CD8-positive, alpha-beta memory T cell (primary cell): ENCODE measurements around the gene GPRC5D. TPM values are rescaled to one million over a fixed set of nuclear protein-coding genes. Genes with fewer than 3 reads are reported as not detected.

Experiments
- CTCF ChIA-PET: fragments of 350-600 bp; sonication (Branson Sonifier 250); formaldehyde crosslinking; loops from one replicate; lab custom pipeline; 2021; ENCODE audit warnings: antibody characterized with exemption; lab: Charles Lee
- POLR2A ChIA-PET: fragments of 350-600 bp; sonication (Branson Sonifier 250); formaldehyde crosslinking; loops from one replicate; lab custom pipeline; 2021; ENCODE audit warnings: antibody characterized with exemption; lab: Charles Lee
- DNase-seq, 5 donors: peaks; one replicate each; pipeline versions ENCODE4 v3.0.0 to v3.0.0-alpha.2; 2020 to 2022; ENCODE audit warnings: mixed read lengths in 1 of 5
- H3K27ac ChIP-seq: one replicate; pipeline ENCODE4 v1.7.0; 2013; ENCODE audit warnings: low read depth, mild to moderate bottlenecking, low read length, moderate library complexity
- H3K27me3 ChIP-seq: 2 replicates; pipeline ENCODE4 v1.7.0; 2013; ENCODE audit warnings: low read length, mild to moderate bottlenecking; ENCODE audit not compliant: insufficient read depth, poor library complexity, severe bottlenecking
- H3K36me3 ChIP-seq: 2 replicates; pipeline ENCODE4 v1.7.0; 2013; ENCODE audit warnings: mild to moderate bottlenecking, low read length, moderate library complexity; ENCODE audit not compliant: insufficient read depth
- H3K4me1 ChIP-seq: 2 replicates; pipeline ENCODE4 v1.7.0; 2013; ENCODE audit warnings: mild to moderate bottlenecking, low read length, moderate library complexity; ENCODE audit not compliant: insufficient read depth
- H3K4me3 ChIP-seq: 2 replicates; pipeline ENCODE4 v1.7.0; 2013; ENCODE audit warnings: mild to moderate bottlenecking, low read length
- H3K9me3 ChIP-seq: 2 replicates; pipeline ENCODE4 v1.7.0; 2013; ENCODE audit warnings: mild to moderate bottlenecking, low read length
- H3K27ac Mint-ChIP-seq, 8 donors: one replicate each; pipeline ENCODE4 v1.8.0; 2020 to 2021; ENCODE audit warnings: mixed read lengths in 8 of 8, mild to moderate bottlenecking in 6 of 8, inconsistent platforms in 3 of 8, moderate library complexity in 3 of 8
- H3K27me3 Mint-ChIP-seq, 2 donors: one replicate each; pipeline ENCODE4 v1.8.0; 2020 to 2021; ENCODE audit warnings: mixed read lengths in 2 of 2, mild to moderate bottlenecking in 1 of 2, moderate library complexity in 1 of 2
- H3K36me3 Mint-ChIP-seq, 3 donors: one replicate each; pipeline ENCODE4 v1.8.0; 2020 to 2021; ENCODE audit warnings: mixed read lengths in 3 of 3, inconsistent platforms in 1 of 3, mild to moderate bottlenecking in 1 of 3
- H3K4me1 Mint-ChIP-seq, 3 donors: one replicate each; pipeline ENCODE4 v1.8.0; 2020 to 2021; ENCODE audit warnings: mixed read lengths in 3 of 3, inconsistent platforms in 1 of 3, mild to moderate bottlenecking in 1 of 3
- H3K4me3 Mint-ChIP-seq, 7 donors: one replicate each; pipeline ENCODE4 v1.8.0; 2020 to 2021; ENCODE audit warnings: mixed read lengths in 7 of 7, mild to moderate bottlenecking in 6 of 7, moderate library complexity in 4 of 7, inconsistent platforms in 2 of 7
- H3K9me3 Mint-ChIP-seq, 5 donors: one replicate each; pipeline ENCODE4 v1.8.0; 2020 to 2022; ENCODE audit warnings: mixed read lengths in 5 of 5, mild to moderate bottlenecking in 3 of 5, moderate library complexity in 2 of 5, inconsistent platforms in 1 of 5
- polyA plus RNA-seq: library from polyadenylated mRNA; unstranded; fragments of 300-500 nt; fragmentation: Illumina TruSeq; gene quantifications from one replicate; pipeline ENCODE4 v1.2.3, GENCODE V29; 2021
- total RNA-seq, 2 experiments: library from RNA; stranded (reverse); gene quantifications; one replicate each; pipeline ENCODE4 v1.2.3, GENCODE V29; 2021

The GPRC5D gene
- total and polyA plus RNA-seq, 3 experiments from 2014 or later: 0.35 TPM; not detected in 2

GRCh38 chr12:12941450-12942350, 10.3 kb downstream of the GPRC5D start:
- ChIA-PET CTCF (interaction anchor here (0.6 to 1.1 kb wide), 3 partner anchors 22 to 134 kb away, joined by 3 to 4 read pairs (median 3); no protein-coding TSS in a partner anchor), POLR2A (no interaction called here)
- Mint-ChIP-seq H3K27ac (no peak overlapping the region), H3K4me1 (no peaks in the 10 kb centered on the region), H3K27me3 (peaks cover 4 to 12% of the 10 kb centered on the region in 2 donors), H3K36me3 (no peaks in the 10 kb centered on the region), H3K9me3 (no peaks in the 10 kb centered on the region), H3K4me3 (no peak overlapping the region)
- H3K27me3 ChIP-seq: no peaks in the 10 kb centered on the region
- no peak for DNase-seq
- H3K4me1 ChIP-seq: no peaks in the 10 kb centered on the region
- no peaks in the 10 kb centered on the region for H3K36me3 ChIP-seq
- H3K27ac ChIP-seq: no peak overlapping the region
- H3K4me3 ChIP-seq: no peak overlapping the region
- no peaks in the 10 kb centered on the region for H3K9me3 ChIP-seq

DNA sequence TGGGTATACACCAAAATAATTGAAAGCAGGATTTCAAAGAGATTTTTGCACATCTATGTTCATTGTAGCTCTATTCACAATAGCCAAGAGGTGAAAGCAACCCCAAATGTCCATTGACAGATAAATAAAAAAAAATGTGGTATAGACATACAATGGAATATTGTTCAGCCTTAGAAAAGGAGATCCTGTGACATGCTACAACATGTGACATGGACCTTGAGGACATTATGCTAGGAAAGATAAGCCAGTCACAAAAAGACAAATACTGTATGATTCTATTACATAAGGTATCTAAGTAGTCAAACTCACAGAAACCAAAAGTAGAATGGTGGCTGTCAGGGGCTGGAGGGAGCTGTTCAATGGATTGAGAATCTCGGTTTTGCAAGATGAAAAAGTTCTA, 12.1 kb downstream of the GPRC5D start:
- Mint-ChIP-seq H3K27ac (no peak overlapping the region), H3K4me3 (no peak overlapping the region), H3K36me3 (no peaks in the 10 kb centered on the region), H3K27me3 (peaks cover 2 to 16% of the 10 kb centered on the region in 2 donors), H3K4me1 (no peaks in the 10 kb centered on the region), H3K9me3 (no peaks in the 10 kb centered on the region)
- no peak for DNase-seq
- Histone ChIP-seq H3K27ac (no peak overlapping the region), H3K27me3 (no peaks in the 10 kb centered on the region), H3K9me3 (no peaks in the 10 kb centered on the region), H3K4me3 (no peak overlapping the region), H3K4me1 (no peaks in the 10 kb centered on the region), H3K36me3 (no peaks in the 10 kb centered on the region)
- ChIA-PET POLR2A (no interaction called here), CTCF (no interaction called here)

GRCh38 chr12:12938541-12938940, 13.4 kb downstream of the GPRC5D start:
- Mint-ChIP-seq H3K27ac (no peak overlapping the region), H3K4me1 (no peaks in the 10 kb centered on the region), H3K4me3 (no peak overlapping the region), H3K27me3 (peaks cover 2 to 16% of the 10 kb centered on the region in 2 donors), H3K36me3 (no peaks in the 10 kb centered on the region), H3K9me3 (no peaks in the 10 kb centered on the region)
- POLR2A ChIA-PET: no interaction called here
- CTCF ChIA-PET: interaction anchor here (0.9 kb wide), 1 partner anchor 23 kb away, joined by 3 read pairs; no protein-coding TSS in a partner anchor
- DNase-seq: no peak
- no peaks in the 10 kb centered on the region for H3K4me1 ChIP-seq
- no peaks in the 10 kb centered on the region for H3K27me3 ChIP-seq
- H3K27ac ChIP-seq: no peak overlapping the region
- no peaks in the 10 kb centered on the region for H3K36me3 ChIP-seq
- H3K4me3 ChIP-seq: no peak overlapping the region
- no peaks in the 10 kb centered on the region for H3K9me3 ChIP-seq

- H3K27ac ChIP-seq: no peak overlapping the region
- POLR2A ChIA-PET: no interaction called here
These were observed 14.9 kb downstream of the GPRC5D start for GRCh38 chr12:12936983-12937491.

DNA sequence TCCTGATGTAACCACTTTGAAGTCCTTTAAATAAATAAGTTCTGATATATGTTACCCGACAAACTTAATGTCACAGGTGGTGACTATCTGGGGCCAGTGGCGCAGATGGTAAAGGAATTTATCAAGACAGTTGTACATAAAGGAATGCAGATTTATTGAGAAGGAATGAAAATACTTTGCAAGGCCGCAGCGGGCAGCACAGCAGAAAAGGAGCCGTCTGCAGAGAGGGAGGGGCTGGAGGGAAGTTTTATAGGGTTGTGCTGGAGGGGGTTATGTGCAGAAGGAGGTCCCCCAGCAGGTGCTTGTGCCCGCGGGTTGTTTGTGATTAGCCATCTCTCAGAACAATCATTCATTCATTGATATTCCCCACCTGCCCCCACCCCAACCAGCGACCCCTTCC, 17.4 kb downstream of the GPRC5D start:
- no peaks in the 10 kb centered on the region for H3K9me3 ChIP-seq
- H3K4me3 ChIP-seq: no peak overlapping the region
- H3K27ac ChIP-seq: no peak overlapping the region
- no peak for DNase-seq
- H3K4me1 ChIP-seq: no peaks in the 10 kb centered on the region
- H3K9me3 Mint-ChIP-seq: peaks cover 0 to 2% (median 0%) of the 10 kb centered on the region in 5 donors
- H3K27me3 ChIP-seq: no peaks in the 10 kb centered on the region
- no peaks in the 10 kb centered on the region for H3K36me3 ChIP-seq
- CTCF ChIA-PET: interaction anchor here (1.5 kb wide), 1 partner anchor 18 kb away, joined by 4 read pairs; no protein-coding TSS in a partner anchor
- peaks cover 5 to 16% of the 10 kb centered on the region in 2 donors for H3K27me3 Mint-ChIP-seq
- H3K36me3 Mint-ChIP-seq: no peaks in the 10 kb centered on the region
- POLR2A ChIA-PET: interaction anchor here (0.6 kb wide), 1 partner anchor 13 kb away, joined by 3 read pairs; no protein-coding TSS in a partner anchor
- no peak overlapping the region for H3K4me3 Mint-ChIP-seq
- no peaks in the 10 kb centered on the region for H3K4me1 Mint-ChIP-seq
- no peak overlapping the region for H3K27ac Mint-ChIP-seq

More at GRCh38 chr12:12936983-12937491, 14.9 kb downstream of the GPRC5D start:
- H3K4me3 ChIP-seq: no peak overlapping the region
- no peaks in the 10 kb centered on the region for H3K9me3 Mint-ChIP-seq
- no peaks in the 10 kb centered on the region for H3K27me3 ChIP-seq
- no peaks in the 10 kb centered on the region for H3K36me3 ChIP-seq
- H3K4me1 Mint-ChIP-seq: no peaks in the 10 kb centered on the region
- H3K36me3 Mint-ChIP-seq: no peaks in the 10 kb centered on the region
- no peak overlapping the region for H3K27ac Mint-ChIP-seq
- H3K4me1 ChIP-seq: no peaks in the 10 kb centered on the region
- CTCF ChIA-PET: no interaction called here
- DNase-seq: peak in 1 of 5 donors; percentile 17
- H3K27me3 Mint-ChIP-seq: peaks cover 5 to 16% of the 10 kb centered on the region in 2 donors
- no peak overlapping the region for H3K4me3 Mint-ChIP-seq
- H3K9me3 ChIP-seq: no peaks in the 10 kb centered on the region

DNA sequence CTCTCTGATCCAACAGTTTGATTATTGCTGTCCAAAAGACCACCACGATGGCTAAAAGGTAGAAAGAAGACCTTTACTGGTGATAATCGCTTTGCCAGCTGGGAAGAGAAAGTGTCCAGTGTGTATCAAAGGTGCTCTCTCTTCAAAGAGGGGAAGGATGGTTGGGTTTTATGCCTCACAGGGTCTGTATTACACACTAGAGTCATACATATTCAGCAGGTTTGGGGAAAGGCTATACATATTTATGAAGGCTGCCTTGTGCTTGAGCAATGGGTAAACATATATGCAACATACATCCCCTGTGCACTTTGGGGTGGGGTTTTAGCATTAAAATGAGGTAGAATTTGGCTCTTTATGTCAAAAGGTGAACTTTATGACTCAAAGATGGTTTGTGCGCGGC, 18.2 kb downstream of the GPRC5D start:
- Histone ChIP-seq H3K27me3 (no peaks in the 10 kb centered on the region), H3K4me1 (no peaks in the 10 kb centered on the region), H3K4me3 (no peak overlapping the region), H3K9me3 (no peaks in the 10 kb centered on the region), H3K36me3 (no peaks in the 10 kb centered on the region), H3K27ac (no peak overlapping the region)
- H3K27ac Mint-ChIP-seq: no peak overlapping the region
- no peak overlapping the region for H3K4me3 Mint-ChIP-seq
- peaks cover 0 to 2% (median 0%) of the 10 kb centered on the region in 5 donors for H3K9me3 Mint-ChIP-seq
- no peaks in the 10 kb centered on the region for H3K36me3 Mint-ChIP-seq
- no peaks in the 10 kb centered on the region for H3K4me1 Mint-ChIP-seq
- DNase-seq: no peak
- POLR2A ChIA-PET: no interaction called here
- H3K27me3 Mint-ChIP-seq: peaks cover 5 to 15% of the 10 kb centered on the region in 2 donors
- CTCF ChIA-PET: interaction anchor here (1.5 kb wide), 1 partner anchor 17 kb away, joined by 4 read pairs; no protein-coding TSS in a partner anchor

GRCh38 chr12:12930633-12931219, 21.2 kb downstream of the GPRC5D start:
- no peak overlapping the region for H3K4me3 Mint-ChIP-seq
- ChIA-PET CTCF (no interaction called here), POLR2A (no interaction called here)

More at GRCh38 chr12:12930633-12931219, 21.2 kb downstream of the GPRC5D start:
- Histone ChIP-seq H3K27me3 (no peaks in the 10 kb centered on the region), H3K4me3 (no peak overlapping the region), H3K36me3 (no peaks in the 10 kb centered on the region), H3K27ac (no peak overlapping the region), H3K9me3 (no peaks in the 10 kb centered on the region), H3K4me1 (no peaks in the 10 kb centered on the region)
- Mint-ChIP-seq H3K27me3 (peaks cover 2 to 14% of the 10 kb centered on the region in 2 donors), H3K36me3 (no peaks in the 10 kb centered on the region), H3K9me3 (peaks cover 0 to 2% (median 0%) of the 10 kb centered on the region in 5 donors), H3K27ac (peak overlapping the region in 1 of 8 donors; percentile 27), H3K4me1 (peaks cover 0 to 5% (median 0%) of the 10 kb centered on the region in 3 donors)
- no peak for DNase-seq
